ENCODE data around the gene STK32B. TPM values are rescaled to one million over a fixed set of nuclear protein-coding genes. Genes with fewer than 3 reads are reported as not detected.

STK32B gene
- total and polyA plus RNA-seq, 4 donors, result 0.02 to 0.28 (median 0.08) TPM; not detected in 1

DNA sequence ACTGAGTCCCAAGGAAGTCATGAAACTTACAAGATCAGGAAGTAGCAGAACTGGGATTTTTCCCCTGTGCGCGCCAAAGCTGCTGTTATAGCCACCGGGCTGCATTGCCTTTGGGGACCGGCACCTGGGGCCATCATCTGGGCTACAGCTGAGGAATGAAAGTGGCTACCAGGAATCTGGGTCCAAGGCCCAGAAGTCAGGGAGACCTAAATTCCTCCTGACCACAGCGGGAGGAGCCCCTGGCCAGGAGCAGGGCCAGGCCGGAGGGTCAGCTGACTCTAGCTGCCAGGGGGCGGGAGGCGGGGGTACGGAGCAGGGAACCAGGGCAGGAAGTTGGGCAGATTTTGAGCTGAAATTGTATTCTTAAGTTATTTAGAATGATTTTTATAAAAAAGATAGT lies 414.7 kb downstream of the STK32B start:
- no peak for DNase-seq (ENCODE audit: low spot score)
- Histone ChIP-seq H3K36me3 (ENCODE audit: control insufficient read depth in 4 of 4, insufficient read depth in 3 of 4, low read depth in 1 of 4, low read length in 3 of 4) (no peaks in the 10 kb centered on the region), H3K4me1 (ENCODE audit: control insufficient read depth in 4 of 4, insufficient read depth in 4 of 4, low read length in 3 of 4) (peaks cover 0 to 3% (median 0%) of the 10 kb centered on the region in 4 donors), H3K27me3 (ENCODE audit: control insufficient read depth in 4 of 4, insufficient read depth in 4 of 4, low read length in 3 of 4) (no peaks in the 10 kb centered on the region), H3K4me3 (ENCODE audit: low read depth in 1 of 3, low read length in 3 of 3) (no peak overlapping the region), H3K9me3 (ENCODE audit: control insufficient read depth in 4 of 4, low read length in 3 of 4) (no peaks in the 10 kb centered on the region), H3K27ac (ENCODE audit: low read depth in 1 of 2, low read length in 2 of 2) (no peak overlapping the region), H3K9ac (ENCODE audit: low read depth in 1 of 2, low read length in 2 of 2) (no peak overlapping the region)
- TF ChIP-seq ATF3 (IDR thresholded peaks at IDR 0.05) (no peak), MAX (IDR thresholded peaks at IDR 0.05) (no peak), NR2F2 (IDR thresholded peaks at IDR 0.05) (no peak), FOXA1 (IDR thresholded peaks at IDR 0.05) (no peak), TAF1 (conservative IDR thresholded peaks at IDR 0.05) (no peak), FOXA2 (IDR thresholded peaks at IDR 0.05) (no peak)
- 80% methylated on average over 9 of the region's 9 CpGs for WGBS

DNA sequence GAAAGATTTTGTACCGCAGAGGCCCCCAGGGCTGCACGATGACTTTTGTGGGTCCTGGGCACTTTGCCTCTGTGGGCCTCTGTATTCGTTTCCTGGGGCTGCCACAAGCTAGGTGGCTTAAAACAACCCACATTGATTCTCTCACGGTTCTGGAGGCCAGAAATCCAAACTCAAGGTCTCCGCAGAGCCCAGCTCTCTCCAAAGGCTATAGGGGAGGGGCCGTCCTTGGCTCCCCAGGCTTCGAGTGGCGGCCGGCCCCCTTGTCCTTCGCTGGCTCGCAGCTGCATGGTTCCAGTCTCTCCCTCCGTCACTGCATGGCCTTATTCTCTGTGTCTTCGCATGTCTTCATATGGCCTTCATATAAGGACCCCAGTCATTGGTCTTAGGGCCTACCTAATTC lies 415.8 kb downstream of the STK32B start:
- no peak overlapping the region for H3K27ac ChIP-seq (ENCODE audit: low read depth in 1 of 2, low read length in 2 of 2)
- H3K4me1 ChIP-seq (ENCODE audit: control insufficient read depth in 4 of 4, insufficient read depth in 4 of 4, low read length in 3 of 4), result peaks cover 0 to 3% (median 0%) of the 10 kb centered on the region in 4 donors
- H3K27me3 ChIP-seq (ENCODE audit: control insufficient read depth in 4 of 4, insufficient read depth in 4 of 4, low read length in 3 of 4), result no peaks in the 10 kb centered on the region
- 90% methylated on average over 13 of the region's 13 CpGs for WGBS
- no peak overlapping the region for H3K4me3 ChIP-seq (ENCODE audit: low read depth in 1 of 3, low read length in 3 of 3)
- no peaks in the 10 kb centered on the region for H3K9me3 ChIP-seq (ENCODE audit: control insufficient read depth in 4 of 4, low read length in 3 of 4)
- no peaks in the 10 kb centered on the region for H3K36me3 ChIP-seq (ENCODE audit: control insufficient read depth in 4 of 4, insufficient read depth in 3 of 4, low read depth in 1 of 4, low read length in 3 of 4)
- H3K9ac ChIP-seq (ENCODE audit: low read depth in 1 of 2, low read length in 2 of 2), result no peak overlapping the region
- DNase-seq (ENCODE audit: low spot score), result no peak
- TF ChIP-seq HNF4A (conservative IDR thresholded peaks at IDR 0.05) (no peak), EGR1 (IDR thresholded peaks at IDR 0.05; ENCODE audit: low read depth in 2 of 2) (no peak), TAF1 (conservative IDR thresholded peaks at IDR 0.05) (no peak), FOXA1 (IDR thresholded peaks at IDR 0.05) (no peak), MAX (IDR thresholded peaks at IDR 0.05) (no peak), ATF3 (IDR thresholded peaks at IDR 0.05) (no peak), NR2F2 (IDR thresholded peaks at IDR 0.05) (no peak), CTCF (IDR thresholded peaks at IDR 0.05; ENCODE audit: low read depth, low read length, missing input control) (no peak), RAD21 (IDR thresholded peaks at IDR 0.05) (no peak)

- H3K4me3 ChIP-seq (ENCODE audit: low read depth in 1 of 3, low read length in 3 of 3), result no peak overlapping the region
- H3K4me1 ChIP-seq (ENCODE audit: control insufficient read depth in 4 of 4, insufficient read depth in 4 of 4, low read length in 3 of 4), result peaks cover 0 to 3% (median 0%) of the 10 kb centered on the region in 4 donors
- DNase-seq (ENCODE audit: low spot score), result no peak
- TF ChIP-seq FOXA2 (IDR thresholded peaks at IDR 0.05) (no peak), RAD21 (IDR thresholded peaks at IDR 0.05) (peak; percentile 37 to 49), HNF4A (conservative IDR thresholded peaks at IDR 0.05) (peak; percentile 33 to 51), TAF1 (conservative IDR thresholded peaks at IDR 0.05) (no peak)
- no peak overlapping the region for H3K27ac ChIP-seq (ENCODE audit: low read depth in 1 of 2, low read length in 2 of 2)
- no peaks in the 10 kb centered on the region for H3K36me3 ChIP-seq (ENCODE audit: control insufficient read depth in 4 of 4, insufficient read depth in 3 of 4, low read depth in 1 of 4, low read length in 3 of 4)
- no peaks in the 10 kb centered on the region for H3K27me3 ChIP-seq (ENCODE audit: control insufficient read depth in 4 of 4, insufficient read depth in 4 of 4, low read length in 3 of 4)
- H3K9ac ChIP-seq (ENCODE audit: low read depth in 1 of 2, low read length in 2 of 2), result no peak overlapping the region
- H3K9me3 ChIP-seq (ENCODE audit: control insufficient read depth in 4 of 4, low read length in 3 of 4), result no peaks in the 10 kb centered on the region
- WGBS, result 53% methylated on average over 8 of the region's 8 CpGs
Measured at GRCh38 chr4:5469151-5469775, 418.0 kb downstream of the STK32B start.

All from liver (tissue), 9 donors.